ENCODE data around the gene TNK1. TPM values are rescaled to one million over a fixed set of nuclear protein-coding genes. Genes with fewer than 3 reads are reported as not detected.

TNK1 gene
- total and polyA plus RNA-seq, 2 of the 8 experiments (the other 6 are each of a cell fraction or from before 2014, with no cell fraction given) = 7.6 to 9.5 TPM

GRCh38 chr17:7426896-7427489, 46.1 kb downstream of the TNK1 start:
- H3K79me1 ChIP-seq (ENCODE audit: low read depth, low read length) = no peaks in the 10 kb centered on the region
- H3K4me1 ChIP-seq (replicated peaks in 1 of 4; ENCODE audit: control insufficient read depth in 3 of 4, insufficient read depth in 4 of 4, low read length in 3 of 4) = no peaks in the 10 kb centered on the region; a peak in 1 of 7 replicates
- H3K9me3 ChIP-seq (ENCODE audit: insufficient read depth in 2 of 2, low read depth in 1 of 2, low read length in 1 of 2) = no peaks in the 10 kb centered on the region
- no peak overlapping the region for H3K4ac ChIP-seq (replicated peaks; ENCODE audit: insufficient read length, low read depth, low read length)
- no peak overlapping the region for H3K14ac ChIP-seq (ENCODE audit: insufficient read length)
- no peak overlapping the region for H4K8ac ChIP-seq (ENCODE audit: extremely low read depth, insufficient read depth, low read length)
- H3K23me2 ChIP-seq (ENCODE audit: low read depth, low read length) = no peaks in the 10 kb centered on the region
- peaks cover 0 to 3% of the 10 kb centered on the region in 2 experiments for H4K20me1 ChIP-seq (replicated peaks in 1 of 2; ENCODE audit: control insufficient read depth in 1 of 2, insufficient read depth in 2 of 2, low read length in 2 of 2)
- ChIA-PET CTCF (ENCODE audit: partially characterized antibody) (interaction anchor here (0.7 to 3.3 kb wide), 5 partner anchors 8 to 133 kb away, joined by 3 to 17 read pairs (median 4); partner anchors contain the start of gene TMEM102), POLR2A (ENCODE audit: partially characterized antibody) (interaction anchor here (0.9 to 2.0 kb wide), 4 partner anchors 11 to 58 kb away, joined by 3 to 6 read pairs (median 5); no protein-coding TSS in a partner anchor)
- H2BK12ac ChIP-seq (ENCODE audit: low read depth, low read length) = peak overlapping the region; percentile 6; the same call in 1 of the 2 replicates
- H2BK20ac ChIP-seq (ENCODE audit: low read length) = no peak overlapping the region
- H3K4me3 ChIP-seq (ENCODE audit: extremely low read depth in 1 of 4, insufficient read depth in 2 of 4, low read depth in 3 of 4, low read length in 4 of 4) = no peak overlapping the region
- no peak overlapping the region for H3K27ac ChIP-seq (ENCODE audit: low read depth, low read length)
- DNase-seq (ENCODE audit: low read depth in 1 of 2, low spot score in 2 of 2) = no peak
- WGBS, 2 experiments (ENCODE audit: extremely low coverage in 1 of 2, insufficient coverage in 1 of 2, insufficient read length in 1 of 2, insufficient replicate concordance in 2 of 2, low coverage in 1 of 2, low lambda C conversion rate in 2 of 2, missing lambda C conversion rate in 1 of 2) = 90% methylated on average over 21 of the region's 29 CpGs; no CpG with 5 or more reads in 1 of the 2 experiments
- H2AK5ac ChIP-seq (ENCODE audit: low read depth, low read length) = no peak overlapping the region
- H3K36me3 ChIP-seq (ENCODE audit: control insufficient read depth in 2 of 4, insufficient read depth in 4 of 4, low read length in 3 of 4) = no peaks in the 10 kb centered on the region
- no peak overlapping the region for H3K4me2 ChIP-seq (ENCODE audit: insufficient read depth in 1 of 2, low read depth in 2 of 2, low read length in 2 of 2)
- no peak overlapping the region for H3K56ac ChIP-seq (replicated peaks; ENCODE audit: insufficient read length, low read depth, low read length)
- no peak overlapping the region for H3K9ac ChIP-seq (replicated peaks in 1 of 4; ENCODE audit: extremely low read depth in 1 of 4, low read depth in 3 of 4, low read length in 3 of 4)
- no peak overlapping the region for H2AFZ ChIP-seq (ENCODE audit: low read length)
- no peaks in the 10 kb centered on the region; a peak in 1 of 7 replicates for H3K27me3 ChIP-seq (replicated peaks in 1 of 4; ENCODE audit: control insufficient read depth in 3 of 4, extremely low read depth in 1 of 4, insufficient read depth in 3 of 4, low read length in 3 of 4)
- no peak overlapping the region for H4K5ac ChIP-seq (ENCODE audit: insufficient read length, low read depth, low read length)
- no peak overlapping the region for H3K18ac ChIP-seq (ENCODE audit: extremely low read depth, low read length)
- no peak for FAIRE-seq
- H2BK15ac ChIP-seq (ENCODE audit: low read length) = no peak overlapping the region; the same call in 1 of the 2 replicates
- no peaks in the 10 kb centered on the region for H3K79me2 ChIP-seq (ENCODE audit: control insufficient read depth in 1 of 2, insufficient read depth in 2 of 2, low read length in 2 of 2)
- no peak overlapping the region for H3K23ac ChIP-seq (ENCODE audit: insufficient read length)
- H4K91ac ChIP-seq (replicated peaks; ENCODE audit: insufficient read length, low read length) = no peak overlapping the region
- H2BK5ac ChIP-seq (ENCODE audit: low read depth, low read length) = no peak overlapping the region
- no peak overlapping the region for H2BK120ac ChIP-seq (replicated peaks; ENCODE audit: low read depth, low read length)
- no peak for TF ChIP-seq ATF3 (IDR thresholded peaks at IDR 0.05; ENCODE audit: insufficient read depth, low read depth, low read length)
- no peak for TF ChIP-seq CTBP2 (IDR thresholded peaks at IDR 0.05; ENCODE audit: borderline replicate concordance, insufficient read depth, insufficient read length, low read length)
- no peak for TF ChIP-seq ATF2 (IDR thresholded peaks at IDR 0.05; ENCODE audit: low read length)
- no peak for TF ChIP-seq POLR2A (IDR thresholded peaks at IDR 0.05; ENCODE audit: control extremely low read depth in 1 of 2, low read depth in 2 of 2, low read length in 2 of 2)
- no peak for TF ChIP-seq NANOG (IDR thresholded peaks at IDR 0.05; ENCODE audit: insufficient read depth, low read depth, low read length, poor library complexity, severe bottlenecking)
- no peak for TF ChIP-seq TAF1 (IDR thresholded peaks at IDR 0.05; ENCODE audit: low read depth, low read length)
- TF ChIP-seq USF2 (IDR thresholded peaks at IDR 0.05; ENCODE audit: low read length) = no peak
- TF ChIP-seq TCF12 (IDR thresholded peaks at IDR 0.05; ENCODE audit: low read depth, low read length) = no peak
- TF ChIP-seq RFX5 (IDR thresholded peaks at IDR 0.05; ENCODE audit: borderline replicate concordance, low read depth, low read length) = no peak
